WTC11 (cell line): Measurements from ENCODE around the gene RGL1. TPM values are rescaled to one million over a fixed set of nuclear protein-coding genes. Genes with fewer than 3 reads are reported as not detected.

Experiments used
- ATAC-seq: fragments of 200-7000 bp; cut with Tn5 transposase; 2 replicates; pipeline ENCODE4 v1.10.0; 2021; ENCODE audit warnings: mild to moderate bottlenecking, moderate library complexity
- CTCF ChIA-PET: fragments of 300-600 bp; sonication (Branson Sonifier 250); formaldehyde crosslinking; loops from one replicate; lab custom pipeline; 2021; ENCODE audit warnings: antibody characterized with exemption; lab: Charles Lee
- POLR2A ChIA-PET: fragments of 350-600 bp; sonication (Branson Sonifier 250); formaldehyde crosslinking; loops from one replicate; lab custom pipeline; 2021; ENCODE audit warnings: antibody characterized with exemption; lab: Charles Lee
- DNase-seq: peaks from one replicate; pipeline ENCODE4 v3.0.0; 2021; ENCODE audit warnings: low spot score
- H3K27ac Mint-ChIP-seq: 2 replicates; pipeline ENCODE4 v1.8.0; 2021; ENCODE audit warnings: mixed read lengths
- H3K27me3 Mint-ChIP-seq: 2 replicates; pipeline ENCODE4 v1.8.0; 2021; ENCODE audit warnings: low read depth, mild to moderate bottlenecking, moderate library complexity, mixed read lengths
- H3K36me3 Mint-ChIP-seq: 2 replicates; pipeline ENCODE4 v1.8.0; 2021; ENCODE audit warnings: mixed read lengths
- H3K4me1 Mint-ChIP-seq: 2 replicates; pipeline ENCODE4 v1.8.0; 2022; ENCODE audit warnings: mixed read lengths
- H3K4me3 Mint-ChIP-seq: 2 replicates; pipeline ENCODE4 v1.8.0; 2021; ENCODE audit warnings: mild to moderate bottlenecking, moderate library complexity, mixed read lengths
- H3K9me3 Mint-ChIP-seq: 2 replicates; pipeline ENCODE4 v1.8.0; 2021; ENCODE audit warnings: mixed read lengths
- CREM ChIP-seq: sonication (generic); formaldehyde crosslinking; IDR thresholded peaks from 2 replicates; pipeline ENCODE4 v1.8.1; 2022; ENCODE audit warnings: mild to moderate bottlenecking, missing genetic modification reagents, moderate library complexity
- FOXJ3 ChIP-seq: sonication (generic); formaldehyde crosslinking; IDR thresholded peaks from 2 replicates; pipeline ENCODE4 v1.9.0; 2021; ENCODE audit warnings: missing genetic modification reagents, mild to moderate bottlenecking, borderline replicate concordance
- FOXK1 ChIP-seq: sonication (generic); formaldehyde crosslinking; IDR thresholded peaks from 2 replicates; pipeline ENCODE4 v1.8.0; 2022; ENCODE audit warnings: mild to moderate bottlenecking, moderate library complexity, missing genetic modification reagents
- HMGA2 ChIP-seq: fragments of 250-450 bp; sonication (Bioruptor Pico); IDR thresholded peaks from 2 replicates; pipeline ENCODE4 v1.4.0; 2021; ENCODE audit warnings: mild to moderate bottlenecking, moderate library complexity
- IRF2 ChIP-seq: sonication (generic); formaldehyde crosslinking; IDR thresholded peaks from 2 replicates; pipeline ENCODE4 v1.8.0; 2022; ENCODE audit warnings: low read depth, missing genetic modification reagents, borderline replicate concordance
- SMAD4 ChIP-seq: sonication (generic); formaldehyde crosslinking; IDR thresholded peaks from 2 replicates; pipeline ENCODE4 v1.8.0; 2022; ENCODE audit warnings: mild to moderate bottlenecking, missing genetic modification reagents
- TEAD1 ChIP-seq: sonication (generic); formaldehyde crosslinking; IDR thresholded peaks from 2 replicates; pipeline ENCODE4 v1.8.0; 2022; ENCODE audit warnings: mild to moderate bottlenecking, missing genetic modification reagents
- TEAD4 ChIP-seq: sonication (generic); formaldehyde crosslinking; IDR thresholded peaks from 2 replicates; pipeline ENCODE4 v1.8.0; 2022; ENCODE audit warnings: mild to moderate bottlenecking, missing genetic modification reagents
- USF1 ChIP-seq: sonication (generic); formaldehyde crosslinking; IDR thresholded peaks from 2 replicates; pipeline ENCODE4 v1.8.0; 2022; ENCODE audit warnings: mild to moderate bottlenecking, missing genetic modification reagents
- ZNF263 ChIP-seq: sonication (generic); formaldehyde crosslinking; IDR thresholded peaks from 2 replicates; pipeline ENCODE4 v1.8.1; 2022; ENCODE audit warnings: low read depth, mild to moderate bottlenecking, moderate library complexity, missing genetic modification reagents
- ZNF396 ChIP-seq: fragments of 250-450 bp; sonication (Bioruptor Pico); IDR thresholded peaks from 2 replicates; pipeline ENCODE4 v1.8.0; 2021; ENCODE audit warnings: mild to moderate bottlenecking, moderate library complexity, borderline replicate concordance
- ZNF532 ChIP-seq: fragments of 250-450 bp; sonication (Bioruptor Pico); IDR thresholded peaks from 2 replicates; pipeline ENCODE4 v1.9.0; 2021; ENCODE audit warnings: mild to moderate bottlenecking, borderline replicate concordance
- ZNF671 ChIP-seq: fragments of 250-450 bp; sonication (Bioruptor Pico); IDR thresholded peaks from 2 replicates; pipeline ENCODE4 v1.8.0; 2021; ENCODE audit warnings: mild to moderate bottlenecking
- total RNA-seq: library from RNA; stranded (reverse); gene quantifications from 3 replicates; pipeline ENCODE4 v1.2.3, GENCODE V29; 2021
- TF ChIP-seq, protein P1 (sequence below): sonication (generic); formaldehyde crosslinking; IDR thresholded peaks from 2 replicates; pipeline ENCODE4 v1.8.1; 2022; ENCODE audit warnings: mild to moderate bottlenecking, moderate library complexity, missing genetic modification reagents
- TF ChIP-seq, protein P2 (sequence below): sonication (generic); formaldehyde crosslinking; IDR thresholded peaks from 2 replicates; pipeline ENCODE4 v1.8.1; 2022; ENCODE audit warnings: low read depth, missing genetic modification reagents, borderline replicate concordance

The RGL1 gene
- total RNA-seq, 1 experiment from 2014 or later, result 1.5 TPM

GRCh38 chr1:183810756-183811544 lies 6.0 kb downstream of the RGL1 start (continued):
- TF ChIP-seq, protein P1, sequence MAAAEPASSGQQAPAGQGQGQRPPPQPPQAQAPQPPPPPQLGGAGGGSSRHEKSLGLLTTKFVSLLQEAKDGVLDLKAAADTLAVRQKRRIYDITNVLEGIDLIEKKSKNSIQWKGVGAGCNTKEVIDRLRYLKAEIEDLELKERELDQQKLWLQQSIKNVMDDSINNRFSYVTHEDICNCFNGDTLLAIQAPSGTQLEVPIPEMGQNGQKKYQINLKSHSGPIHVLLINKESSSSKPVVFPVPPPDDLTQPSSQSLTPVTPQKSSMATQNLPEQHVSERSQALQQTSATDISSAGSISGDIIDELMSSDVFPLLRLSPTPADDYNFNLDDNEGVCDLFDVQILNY, result no peak
- TF ChIP-seq, all 79 proteins: peak for 0

DNA sequence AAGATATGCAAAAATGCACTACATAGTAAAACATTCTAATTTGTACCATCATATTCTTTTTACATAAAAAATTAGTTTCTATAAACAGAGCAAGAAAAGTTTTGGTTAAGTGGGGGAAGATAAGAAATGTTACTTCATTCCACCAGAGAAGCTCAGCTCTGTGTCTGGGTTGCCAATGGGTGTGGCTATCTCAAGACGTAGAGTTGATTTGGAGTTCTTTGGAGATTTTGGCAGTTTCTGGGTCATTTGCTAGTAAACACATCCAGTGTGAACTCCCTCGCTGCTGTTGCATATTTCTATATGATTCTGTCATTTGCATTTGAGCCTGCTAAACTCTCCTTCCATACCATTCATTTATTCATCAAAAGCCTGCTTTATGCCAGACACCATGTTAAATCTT lies 7.2 kb downstream of the RGL1 start:
- H3K4me1 Mint-ChIP-seq, result peaks cover 35% of the 10 kb centered on the region
- no peaks in the 10 kb centered on the region for H3K27me3 Mint-ChIP-seq
- H3K9me3 Mint-ChIP-seq, result no peaks in the 10 kb centered on the region
- no peak for DNase-seq
- no peak for ATAC-seq
- ChIA-PET POLR2A (no interaction called here), CTCF (no interaction called here)
- H3K27ac Mint-ChIP-seq, result no peak overlapping the region; the same call in 1 of the 2 replicates
- TF ChIP-seq ZNF263 (CRISPR knock-in tag) (no peak), ZNF671 (CRISPR knock-in tag) (no peak), IRF2 (CRISPR knock-in tag) (no peak), USF1 (CRISPR knock-in tag) (no peak), CREM (CRISPR knock-in tag) (no peak), SMAD4 (CRISPR knock-in tag) (no peak), ZNF396 (CRISPR knock-in tag) (no peak), FOXJ3 (no peak), TEAD4 (CRISPR knock-in tag) (no peak), FOXK1 (CRISPR knock-in tag) (no peak), TEAD1 (CRISPR knock-in tag) (no peak), ZNF532 (no peak), HMGA2 (CRISPR knock-in tag) (no peak)
- TF ChIP-seq, protein P2, sequence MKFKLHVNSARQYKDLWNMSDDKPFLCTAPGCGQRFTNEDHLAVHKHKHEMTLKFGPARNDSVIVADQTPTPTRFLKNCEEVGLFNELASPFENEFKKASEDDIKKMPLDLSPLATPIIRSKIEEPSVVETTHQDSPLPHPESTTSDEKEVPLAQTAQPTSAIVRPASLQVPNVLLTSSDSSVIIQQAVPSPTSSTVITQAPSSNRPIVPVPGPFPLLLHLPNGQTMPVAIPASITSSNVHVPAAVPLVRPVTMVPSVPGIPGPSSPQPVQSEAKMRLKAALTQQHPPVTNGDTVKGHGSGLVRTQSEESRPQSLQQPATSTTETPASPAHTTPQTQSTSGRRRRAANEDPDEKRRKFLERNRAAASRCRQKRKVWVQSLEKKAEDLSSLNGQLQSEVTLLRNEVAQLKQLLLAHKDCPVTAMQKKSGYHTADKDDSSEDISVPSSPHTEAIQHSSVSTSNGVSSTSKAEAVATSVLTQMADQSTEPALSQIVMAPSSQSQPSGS (CRISPR knock-in tag), result no peak
- no peak overlapping the region for H3K4me3 Mint-ChIP-seq
- H3K36me3 Mint-ChIP-seq, result no peaks in the 10 kb centered on the region
